Right cardiac atrium (tissue), 5 donors: ENCODE data around the gene PRKCZ. TPM values are rescaled to one million over a fixed set of nuclear protein-coding genes. Genes with fewer than 3 reads are reported as not detected.
A peak's percentile ranks its signal among the peaks of the same experiment; 100 is the strongest.

ENCODE experiments used
- ATAC-seq, 2 donors: fragments of 200-7000 bp; cut with Tn5 transposase; one replicate each; pipeline versions ENCODE4 v1.8.0 to v1.9.1; 2020; ENCODE audit warnings: moderate library complexity in 2 of 2, mild to moderate bottlenecking in 1 of 2
- DNase-seq, 3 donors: peaks; one replicate each; pipeline ENCODE4 v3.0.0-alpha.2; 2020
- H3K27ac ChIP-seq: one replicate; pipeline ENCODE4 v1.5.1; 2013; ENCODE audit warnings: mild to moderate bottlenecking, low read length, control low read depth, moderate library complexity
- H3K27me3 ChIP-seq: one replicate; pipeline ENCODE4 v1.6.1; 2013; ENCODE audit not compliant: control insufficient read depth, insufficient read depth
- H3K4me1 ChIP-seq: one replicate; pipeline ENCODE4 v1.6.1; 2013; ENCODE audit warnings: low read length; ENCODE audit not compliant: control insufficient read depth, insufficient read depth
- H3K4me3 ChIP-seq: one replicate; pipeline ENCODE4 v1.5.1; 2013; ENCODE audit warnings: low read length, control low read depth
- H3K9me3 ChIP-seq: one replicate; pipeline ENCODE4 v1.6.1; 2013; ENCODE audit warnings: low read length; ENCODE audit not compliant: control insufficient read depth
- WGBS: extraction: QIAGEN DNeasy Blood & Tissue Kit; methylation state at CpG from one replicate; pipeline ENCODE4 v1.1.7; 2013; 5-methylcytosine and 5-hydroxymethylcytosine counted together
- intact Hi-C, 4 donors: fragments of 100-400 bp; cut with DNase I; formaldehyde crosslinking; loops; one replicate each; pipeline versions ENCODE4 v1.11.0 to v1.14.0; 2022 to 2023
- polyA plus RNA-seq: library from polyadenylated mRNA; stranded (reverse); fragments of 200-250 nt; gene quantifications from one replicate; pipeline ENCODE4 v1.2.3, GENCODE V29; 2013
- total RNA-seq, 4 donors: library from RNA; stranded (reverse); fragmentation: NEBNext Ultra II Directional; extraction: Animal tissue kit (Norgen Biotek cat#: 25700); gene quantifications; one replicate each; pipeline ENCODE4 v1.2.1, GENCODE V29; 2021
- donor health status: healthy with polysubstance abuse.
- donor health status: DM: no; HTN: yes; CAD: no.
- donor health status: DM: no; HTN: no; CAD: no.
- donor health status: DM: no; HTN: yes; CAD: no; lungs with severe emphysema.
- donor health status: DM: yes; HTN: yes; CAD: no.

PRKCZ gene
- total and polyA plus RNA-seq, 5 donors = 15.1 to 28.1 (median 21.6) TPM

DNA sequence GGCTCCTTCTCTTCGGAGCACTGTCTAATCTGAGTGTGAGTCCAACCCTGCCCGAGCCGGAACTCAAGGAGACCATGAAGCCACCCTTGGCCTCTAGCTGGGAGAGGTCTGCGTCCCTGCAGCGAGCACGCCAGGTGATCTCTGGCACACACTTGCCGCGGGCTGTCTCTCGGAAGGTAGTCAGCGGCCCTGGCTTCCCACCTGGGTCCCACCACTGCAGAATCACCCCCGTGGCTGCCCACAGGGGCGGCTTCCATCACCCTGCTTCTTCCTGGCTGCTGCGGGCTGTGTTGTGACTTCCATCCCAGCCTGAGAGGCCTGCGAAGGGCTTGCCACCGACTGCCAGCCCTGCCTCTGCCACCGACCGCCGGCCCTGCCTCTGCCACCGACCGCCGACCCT lies 127.3 kb downstream of the PRKCZ start:
- Histone ChIP-seq H3K9me3 (no peaks in the 10 kb centered on the region), H3K27ac (no peak overlapping the region), H3K27me3 (no peaks in the 10 kb centered on the region), H3K4me3 (no peak overlapping the region), H3K4me1 (no peaks in the 10 kb centered on the region)
- DNase-seq = peak in 2 of 3 donors; percentile 39 to 46
- no peak for ATAC-seq
- 95% methylated on average over 21 of the region's 21 CpGs for WGBS
- intact Hi-C loops = loop anchor here in 1 of 4 donors (10.0 kb wide), 1 partner anchor 233 kb away; no protein-coding TSS in a partner anchor

DNA sequence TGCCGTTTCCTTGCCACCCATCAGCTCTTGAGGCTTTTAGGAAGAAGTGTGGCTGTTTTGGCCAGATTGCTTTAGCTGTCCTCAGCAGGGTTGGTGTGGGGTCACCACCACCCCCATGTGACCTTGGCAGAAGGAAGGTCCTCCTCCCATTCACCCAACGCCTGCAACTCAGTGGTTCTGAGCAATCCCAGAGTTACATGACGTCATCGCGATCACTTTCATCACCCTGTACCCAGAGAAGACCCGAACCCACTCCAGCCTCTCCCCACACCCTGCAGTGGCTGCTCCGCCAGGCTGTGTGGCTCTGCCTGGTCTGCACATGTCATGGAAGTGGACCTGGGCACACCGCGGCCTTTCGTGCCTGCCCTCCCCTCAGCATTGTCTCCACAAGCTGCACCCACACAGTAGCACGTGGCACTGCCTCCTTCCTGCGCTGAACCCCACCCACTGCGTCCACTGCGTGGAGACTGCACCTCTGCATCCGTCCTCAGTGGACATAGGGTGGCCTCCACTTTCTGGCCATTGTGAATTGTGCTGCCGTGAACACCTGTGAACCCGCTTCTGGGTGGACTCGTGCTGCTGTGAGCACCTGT lies 127.8 kb downstream of the PRKCZ start:
- 89% methylated on average over 18 of the region's 18 CpGs for WGBS
- no peaks in the 10 kb centered on the region for H3K4me1 ChIP-seq
- DNase-seq (peak in 1 of 3 donors; percentile 32), ATAC-seq (no peak)
- H3K4me3 ChIP-seq = no peak overlapping the region
- no peak overlapping the region for H3K27ac ChIP-seq
- intact Hi-C loops = loop anchor here in 1 of 4 donors (10.0 kb wide), 1 partner anchor 233 kb away; no protein-coding TSS in a partner anchor
- no peaks in the 10 kb centered on the region for H3K27me3 ChIP-seq
- H3K9me3 ChIP-seq = no peaks in the 10 kb centered on the region

DNA sequence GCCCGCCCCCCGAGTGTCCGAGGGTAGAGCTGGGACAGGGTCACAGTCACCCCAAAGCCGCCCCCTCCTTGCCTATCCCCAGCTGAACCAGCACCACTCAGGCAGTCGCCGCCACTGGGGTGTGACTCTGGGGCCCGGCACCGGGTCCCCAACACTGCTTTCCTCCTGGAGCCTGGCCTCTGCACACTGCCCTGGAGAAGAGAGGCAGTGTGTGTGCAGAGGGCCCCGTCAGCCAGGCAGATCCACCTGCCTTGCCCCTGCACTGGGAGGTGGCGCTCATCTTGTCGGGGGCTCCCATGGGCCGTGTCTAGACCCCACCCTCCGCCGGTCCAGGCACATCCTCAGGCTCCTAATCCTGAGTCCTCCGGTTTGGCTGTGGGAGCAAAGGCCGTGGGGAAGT lies 128.7 kb downstream of the PRKCZ start:
- H3K9me3 ChIP-seq = no peaks in the 10 kb centered on the region
- DNase-seq (peak in 2 of 3 donors; percentile 32 to 43), ATAC-seq (no peak)
- 86% methylated on average over 16 of the region's 16 CpGs for WGBS
- no peak overlapping the region for H3K27ac ChIP-seq
- intact Hi-C loops = loop anchor here in 1 of 4 donors (10.0 kb wide), 1 partner anchor 234 kb away; no protein-coding TSS in a partner anchor
- no peaks in the 10 kb centered on the region for H3K27me3 ChIP-seq
- no peak overlapping the region for H3K4me3 ChIP-seq
- H3K4me1 ChIP-seq = no peaks in the 10 kb centered on the region

DNA sequence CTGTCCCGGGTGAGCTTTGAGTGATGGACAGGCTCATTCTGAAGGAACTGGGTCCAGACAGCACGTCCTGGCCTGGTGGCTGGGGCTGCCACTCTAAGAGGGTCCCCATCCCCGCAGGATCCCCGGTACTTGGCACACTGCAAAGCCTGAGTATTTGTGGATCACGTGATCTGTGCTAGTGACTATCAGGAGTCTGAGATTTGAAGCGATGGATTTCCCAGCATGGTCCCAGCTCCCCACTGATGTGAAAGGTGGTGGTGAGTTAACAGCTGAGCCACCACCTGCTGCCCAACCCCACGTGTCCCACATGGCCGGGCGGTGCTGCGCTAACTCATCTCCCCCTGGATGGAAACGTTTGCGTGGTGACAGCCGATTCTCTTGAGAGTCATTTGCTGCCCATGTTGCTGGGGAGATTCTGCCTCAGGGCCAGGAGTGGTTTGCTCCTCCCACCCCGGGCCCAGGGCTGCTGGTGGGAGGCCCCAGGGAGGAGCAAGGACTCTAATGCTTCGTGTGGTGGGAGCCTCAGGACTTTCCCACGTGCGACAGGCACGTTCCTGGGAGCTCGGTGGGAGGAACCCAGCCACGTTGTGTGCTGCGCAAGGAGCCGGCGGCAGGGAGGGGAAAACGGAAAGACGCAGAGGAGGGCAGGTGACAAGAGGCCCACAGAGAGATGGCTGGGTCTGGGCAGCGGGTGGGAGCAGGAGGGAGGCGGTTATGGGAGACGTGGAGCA lies 129.2 kb downstream of the PRKCZ start:
- Histone ChIP-seq H3K4me3 (no peak overlapping the region), H3K9me3 (no peaks in the 10 kb centered on the region), H3K27me3 (no peaks in the 10 kb centered on the region), H3K27ac (no peak overlapping the region), H3K4me1 (no peaks in the 10 kb centered on the region)
- peak in 2 of 3 donors; percentile 26 to 53 for DNase-seq
- 65% methylated on average over 28 of the region's 28 CpGs for WGBS
- intact Hi-C loops = loop anchor here in 1 of 4 donors (10.0 kb wide), 1 partner anchor 235 kb away; no protein-coding TSS in a partner anchor
- ATAC-seq = no peak

DNA sequence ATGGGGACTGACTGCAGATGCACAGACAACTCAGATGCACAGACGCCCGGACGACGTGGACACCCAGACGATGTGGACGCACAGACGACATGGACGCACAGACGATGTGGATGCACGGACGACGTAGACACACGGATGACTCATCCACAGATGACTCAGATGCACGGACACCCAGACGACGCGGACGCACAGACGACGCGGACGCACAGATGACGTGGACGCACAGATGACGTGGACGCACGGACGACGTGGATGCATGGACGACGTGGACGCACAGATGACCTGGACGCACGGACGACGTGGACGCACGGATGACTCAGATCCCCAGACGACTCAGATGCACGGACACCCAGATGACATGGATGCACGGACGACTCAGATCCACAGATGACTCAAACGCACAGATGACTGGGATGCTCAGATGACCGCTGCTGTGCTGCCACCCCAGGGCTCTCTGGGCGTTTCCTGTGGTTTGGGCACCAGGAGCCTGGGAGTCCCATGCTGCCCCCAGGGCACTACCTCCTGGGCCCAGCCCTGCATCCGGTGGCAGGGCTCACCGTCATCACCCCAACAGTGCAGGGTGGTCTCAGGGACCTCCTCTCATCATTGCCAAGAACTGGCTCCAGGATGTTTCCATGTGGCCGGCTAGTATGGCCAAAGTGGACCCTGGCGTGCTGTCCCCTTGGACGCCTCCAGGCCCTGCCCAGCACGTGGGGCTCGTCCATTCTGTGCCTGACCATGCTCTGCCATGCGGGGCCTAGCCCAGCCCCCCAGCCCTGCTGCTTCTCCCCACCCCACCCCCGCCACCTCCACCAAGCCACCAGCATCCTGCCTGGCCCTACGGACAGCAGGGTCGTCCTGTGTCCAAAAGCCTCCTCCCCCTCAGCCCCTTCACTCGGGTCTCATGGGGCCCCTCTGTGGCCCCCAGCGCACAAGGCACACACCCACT lies 130.4 kb downstream of the PRKCZ start:
- intact Hi-C loops = no loop called here
- 91% methylated on average over 58 of the region's 58 CpGs for WGBS

DNA sequence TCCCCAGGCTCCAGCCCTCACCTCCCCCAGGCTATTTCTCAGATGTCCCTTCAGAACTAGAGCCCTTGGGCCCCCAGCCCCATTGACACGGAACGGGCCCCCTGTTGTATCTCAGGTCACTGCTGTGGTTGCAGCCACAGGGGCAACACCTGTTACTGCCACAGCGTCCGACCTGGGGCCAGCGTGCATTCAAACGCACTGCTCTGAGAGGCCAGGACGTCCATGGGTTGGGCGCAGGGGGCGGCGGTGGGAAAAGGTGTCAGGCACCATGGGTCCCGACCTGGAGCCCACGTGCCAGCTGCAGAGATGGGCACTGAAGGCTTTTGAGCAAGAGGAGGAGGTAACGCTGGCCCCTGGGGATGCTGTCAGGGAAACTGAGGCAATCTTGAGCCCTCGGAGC lies 131.1 kb downstream of the PRKCZ start:
- no peak overlapping the region for H3K4me3 ChIP-seq
- 92% methylated on average over 14 of the region's 14 CpGs for WGBS
- H3K4me1 ChIP-seq = no peaks in the 10 kb centered on the region
- no peak overlapping the region for H3K27ac ChIP-seq
- ATAC-seq = no peak
- no peaks in the 10 kb centered on the region for H3K27me3 ChIP-seq
- intact Hi-C loops = no loop called here
- no peaks in the 10 kb centered on the region for H3K9me3 ChIP-seq
- peak in 1 of 3 donors; percentile 54 for DNase-seq

More for the DNA sequence above, 130.4 kb downstream of the PRKCZ start:
- Histone ChIP-seq H3K9me3 (no peaks in the 10 kb centered on the region), H3K4me1 (no peaks in the 10 kb centered on the region), H3K27ac (no peak overlapping the region), H3K4me3 (no peak overlapping the region), H3K27me3 (no peaks in the 10 kb centered on the region)
- ATAC-seq (no peak), DNase-seq (peak in 2 of 3 donors; percentile 50 to 60)

DNA sequence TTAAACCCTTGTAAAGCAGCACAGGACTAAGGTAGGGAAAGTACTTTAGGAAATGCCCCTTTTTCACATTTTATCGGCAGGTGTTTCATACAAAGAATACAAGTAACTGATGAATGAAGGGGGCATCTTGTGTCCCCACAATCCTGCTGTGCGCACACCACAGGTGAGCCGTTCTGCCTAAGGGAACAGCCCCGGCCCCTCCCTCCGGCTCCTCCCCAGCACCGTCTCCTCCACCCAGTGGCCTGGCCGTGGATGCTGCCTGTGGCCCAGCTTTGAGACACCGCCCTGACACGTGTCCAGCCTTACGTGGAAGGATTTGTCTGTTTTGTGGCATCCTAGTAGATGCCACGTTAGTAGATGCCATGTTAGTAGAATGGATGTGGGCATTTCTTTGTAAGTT lies 131.5 kb downstream of the PRKCZ start:
- Histone ChIP-seq H3K4me3 (no peak overlapping the region), H3K27me3 (no peaks in the 10 kb centered on the region), H3K9me3 (no peaks in the 10 kb centered on the region), H3K27ac (no peak overlapping the region), H3K4me1 (no peaks in the 10 kb centered on the region)
- intact Hi-C loops = no loop called here
- peak in 1 of 3 donors; percentile 44 for DNase-seq
- 90% methylated on average over 11 of the region's 11 CpGs for WGBS
- no peak for ATAC-seq

DNA sequence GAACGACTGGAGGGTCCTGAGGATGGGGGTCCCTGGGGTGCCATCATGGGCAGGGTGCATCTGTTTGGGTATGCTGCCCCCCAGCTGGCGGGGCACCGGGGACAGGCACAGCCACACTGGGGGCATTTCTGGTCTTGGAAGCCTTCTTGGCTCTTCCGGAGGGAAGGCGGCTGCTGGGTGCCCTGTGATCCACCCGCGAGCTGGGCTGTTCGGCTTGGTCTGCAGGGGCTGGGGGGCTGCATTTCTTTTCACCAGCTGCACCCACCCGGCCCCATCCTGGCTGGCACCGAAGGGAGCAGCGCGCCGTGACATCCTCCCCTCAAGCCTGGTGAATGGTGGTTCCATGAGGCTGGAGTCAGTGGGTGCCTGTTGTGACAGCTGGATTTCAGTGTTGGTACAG lies 132.2 kb downstream of the PRKCZ start:
- no peaks in the 10 kb centered on the region for H3K9me3 ChIP-seq
- WGBS = 95% methylated on average over 13 of the region's 13 CpGs
- H3K4me3 ChIP-seq = no peak overlapping the region
- no peaks in the 10 kb centered on the region for H3K27me3 ChIP-seq
- ATAC-seq (no peak), DNase-seq (peak in 1 of 3 donors; percentile 26)
- intact Hi-C loops = no loop called here
- no peaks in the 10 kb centered on the region for H3K4me1 ChIP-seq
- no peak overlapping the region for H3K27ac ChIP-seq

DNA sequence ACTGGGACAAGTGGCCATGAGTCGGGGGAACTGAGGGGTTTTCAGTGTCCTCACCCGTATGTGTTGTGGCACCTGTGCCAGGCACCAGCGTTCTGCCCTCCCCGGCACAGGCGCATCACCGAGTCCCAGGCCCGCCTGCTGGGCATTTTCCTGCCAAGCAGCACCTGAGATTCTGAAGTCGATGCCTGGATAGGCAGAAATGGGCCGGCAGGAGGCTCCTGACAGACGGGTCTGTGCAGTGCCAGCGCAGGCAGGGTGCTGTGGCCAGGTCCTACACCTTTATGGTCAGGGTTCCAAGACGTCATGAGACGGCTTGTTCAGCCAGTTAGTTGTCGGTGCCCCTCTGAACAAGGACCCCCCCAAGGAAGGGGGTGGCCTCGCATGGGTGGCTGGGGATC lies 133.7 kb downstream of the PRKCZ start:
- Histone ChIP-seq H3K27me3 (no peaks in the 10 kb centered on the region), H3K27ac (no peak overlapping the region), H3K4me1 (no peaks in the 10 kb centered on the region), H3K9me3 (no peaks in the 10 kb centered on the region), H3K4me3 (no peak overlapping the region)
- intact Hi-C loops = no loop called here
- no peak for ATAC-seq
- WGBS = 94% methylated on average over 15 of the region's 15 CpGs
- DNase-seq = no peak

DNA sequence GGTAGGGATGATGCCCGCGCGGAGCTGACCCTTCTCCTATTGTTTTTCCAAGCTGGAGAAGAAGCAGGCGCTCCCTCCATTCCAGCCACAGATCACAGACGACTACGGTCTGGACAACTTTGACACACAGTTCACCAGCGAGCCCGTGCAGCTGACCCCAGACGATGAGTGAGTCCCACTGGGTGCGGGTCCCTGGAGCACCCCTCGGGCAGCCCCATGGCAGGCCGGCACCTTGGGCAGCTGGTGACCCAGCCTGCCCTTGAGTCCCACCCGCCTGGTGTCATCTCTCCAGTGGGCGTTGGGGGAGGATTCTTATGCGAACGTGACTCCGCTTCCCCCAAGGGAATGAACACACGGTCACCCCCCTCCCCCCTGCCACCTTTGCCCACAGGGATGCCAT lies 134.3 kb downstream of the PRKCZ start:
- WGBS = 90% methylated on average over 18 of the region's 18 CpGs

More for the DNA sequence above, 134.3 kb downstream of the PRKCZ start:
- H3K4me1 ChIP-seq = no peaks in the 10 kb centered on the region
- H3K9me3 ChIP-seq = no peaks in the 10 kb centered on the region
- no peak overlapping the region for H3K4me3 ChIP-seq
- intact Hi-C loops = no loop called here
- no peaks in the 10 kb centered on the region for H3K27me3 ChIP-seq
- H3K27ac ChIP-seq = no peak overlapping the region
- no peak for DNase-seq
- ATAC-seq = no peak
